Keratinocyte (primary cell): ENCODE measurements around the gene STX16.

Experiments
- CTCF ChIP-seq, 3 experiments: IDR thresholded peaks in 1 of 3; conservative IDR thresholded peaks in 1 of 3; optimal IDR thresholded peaks in 1 of 3; 2 replicates in 2 of 3; 3 replicates in 1 of 3; pipeline versions ENCODE3 to v1.5.1; 2011; ENCODE audit warnings: low read length in 3 of 3, mild to moderate bottlenecking in 3 of 3, moderate library complexity in 2 of 3, control low read depth in 1 of 3, inconsistent platforms in 1 of 3; ENCODE audit not compliant: insufficient read depth in 2 of 3; ENCODE audit errors: extremely low read depth in 1 of 3
- EZH2 ChIP-seq: IDR thresholded peaks from one replicate; pipeline ENCODE4 v1.6.1; 2012; ENCODE audit warnings: inconsistent platforms, mild to moderate bottlenecking, low read length, moderate library complexity

GRCh38 chr20:58634059-58634458 lies 17.0 kb upstream of the STX16 start:
- no peak for TF ChIP-seq CTCF (optimal IDR thresholded peaks at IDR 0.05 in 1 of 3, IDR thresholded peaks at IDR 0.05 in 1 of 3, conservative IDR thresholded peaks at IDR 0.05 in 1 of 3; ENCODE audit: extremely low read depth in 1 of 3, insufficient read depth in 2 of 3, low read length in 3 of 3)
- no peak for TF ChIP-seq EZH2
